C4-2B (cell line): ENCODE measurements around the gene CLMN.

Experiments used
- CTCF ChIP-seq: fragments of 450-650 bp; conservative IDR thresholded peaks from 2 replicates; pipeline ENCODE4 v1.5.1; 2017; ENCODE audit warnings: mild to moderate bottlenecking
- ZFX ChIP-seq: fragments of 450-650 bp; IDR thresholded peaks from 2 replicates; pipeline ENCODE4 v1.6.1; 2017

- no peak for TF ChIP-seq CTCF
- no peak for TF ChIP-seq ZFX
These were observed 120.3 kb downstream of the CLMN start for GRCh38 chr14:95199298-95199983.
